K562 (cell line): ENCODE results near the gene ABAT. TPM values are rescaled to one million over a fixed set of nuclear protein-coding genes. Genes with fewer than 3 reads are reported as not detected.

Experiments used
- ATF3 ChIP-seq, 2 experiments: fragments of 450-650 bp in 1 of 2; sonication (generic) in 1 of 2; formaldehyde crosslinking in 1 of 2; IDR thresholded peaks in 1 of 2; conservative IDR thresholded peaks in 1 of 2; 2 replicates each; pipeline versions ENCODE4 v1.6.1 to v1.8.1; 2016 to 2023; ENCODE audit warnings: mild to moderate bottlenecking in 2 of 2, moderate library complexity in 2 of 2, inconsistent platforms in 1 of 2, missing genetic modification reagents in 1 of 2
- BCOR ChIP-seq: fragments of 450-650 bp; IDR thresholded peaks from 2 replicates; pipeline ENCODE4 v1.6.1; 2016
- CBFA2T3 ChIP-seq: fragments of 450-650 bp; IDR thresholded peaks from 2 replicates; pipeline ENCODE4 v1.6.1; 2017
- CCAR2 ChIP-seq: fragments of 200-400 bp; formaldehyde crosslinking; IDR thresholded peaks from 2 replicates; pipeline ENCODE4 v1.6.1; 2017; ENCODE audit warnings: mild to moderate bottlenecking, low read depth, low read length
- CHD1 ChIP-seq: fragments of 200-600 bp; sonication (generic); IDR thresholded peaks from one replicate; pipeline ENCODE4 v1.6.1; 2012; ENCODE audit warnings: mild to moderate bottlenecking, moderate library complexity, low read length, inconsistent platforms
- FOSL1 ChIP-seq: fragments of 200-800 bp; sonication (Bioruptor generic); conservative IDR thresholded peaks from 2 replicates; pipeline ENCODE4 v1.6.1; 2016; ENCODE audit warnings: missing genetic modification characterization, missing compliant biosample characterization
- GTF2E2 ChIP-seq: fragments of 200-800 bp; sonication (Bioruptor generic); IDR thresholded peaks from 2 replicates; pipeline ENCODE4 v1.6.1; 2016; ENCODE audit warnings: missing genetic modification characterization, missing compliant biosample characterization
- HNRNPK ChIP-seq: fragments of 200-400 bp; formaldehyde crosslinking; IDR thresholded peaks from one replicate; pipeline ENCODE4 v1.6.1; 2018; ENCODE audit warnings: mild to moderate bottlenecking, low read depth, low read length; ENCODE audit not compliant: poor library complexity, severe bottlenecking
- JUND ChIP-seq, 2 experiments: IDR thresholded peaks; 2 replicates in 1 of 2; 3 replicates in 1 of 2; pipeline ENCODE4 v1.6.1; 2011; ENCODE audit warnings: borderline replicate concordance in 2 of 2, low read depth in 2 of 2, low read length in 2 of 2, improper control_type of control experiment in 1 of 2, missing biosample characterization in 1 of 2, missing genetic modification characterization in 1 of 2, missing genetic modification reagents in 1 of 2
- MCM2 ChIP-seq: fragments of 450-650 bp; IDR thresholded peaks from 2 replicates; pipeline ENCODE4 v1.6.1; 2017; ENCODE audit warnings: low read depth, mild to moderate bottlenecking
- NBN ChIP-seq: fragments of 450-650 bp; IDR thresholded peaks from 2 replicates; pipeline ENCODE4 v1.6.1; 2016; ENCODE audit warnings: low read depth, mild to moderate bottlenecking
- NEUROD1 ChIP-seq: fragments of 150-350 bp; IDR thresholded peaks from 2 replicates; pipeline ENCODE4 v1.6.1; 2014; ENCODE audit warnings: borderline replicate concordance, low read length, low read depth; ENCODE audit not compliant: partially characterized antibody
- NFE2 ChIP-seq: IDR thresholded peaks from 2 replicates; pipeline ENCODE4 v1.6.1; 2014; ENCODE audit warnings: antibody characterized with exemption, low read depth
- NFIX ChIP-seq: fragments of 250-450 bp; sonication (Bioruptor Pico); IDR thresholded peaks from 2 replicates; pipeline ENCODE4 v1.4.0; 2020; ENCODE audit warnings: low read depth, mild to moderate bottlenecking, moderate library complexity
- NFYB ChIP-seq: IDR thresholded peaks from 2 replicates; pipeline ENCODE4 v1.6.1; 2011; ENCODE audit warnings: mild to moderate bottlenecking, moderate library complexity; ENCODE audit not compliant: insufficient read length; ENCODE audit errors: extremely low read depth
- NR2C1 ChIP-seq, 2 experiments: fragments of 450-650 bp; IDR thresholded peaks; 2 replicates each; pipeline ENCODE4 v1.6.1; 2017; ENCODE audit warnings: mild to moderate bottlenecking in 2 of 2, antibody characterized with exemption in 1 of 2, inconsistent platforms in 1 of 2, missing compliant biosample characterization in 1 of 2, missing genetic modification characterization in 1 of 2
- OTX1 ChIP-seq: fragments of 450-650 bp; formaldehyde crosslinking; IDR thresholded peaks from 2 replicates; pipeline ENCODE4 v1.4.0; 2022; ENCODE audit warnings: mild to moderate bottlenecking
- PML ChIP-seq: IDR thresholded peaks from 2 replicates; pipeline ENCODE4 v1.6.1; 2012; ENCODE audit warnings: low read length, inconsistent platforms
- RBM25 ChIP-seq: fragments of 200-400 bp; formaldehyde crosslinking; IDR thresholded peaks from 2 replicates; pipeline ENCODE4 v1.6.1; 2018; ENCODE audit warnings: low read length, low read depth, moderate library complexity; ENCODE audit not compliant: severe bottlenecking
- RCOR1 ChIP-seq, 2 experiments: IDR thresholded peaks; 2 replicates each; pipeline ENCODE4 v1.6.1; 2012; ENCODE audit warnings: low read depth in 2 of 2, low read length in 2 of 2, borderline replicate concordance in 1 of 2, improper control_type of control experiment in 1 of 2
- RFX7 ChIP-seq: fragments of 250-450 bp; sonication (Bioruptor Pico); IDR thresholded peaks from 2 replicates; pipeline ENCODE4 v1.5.1; 2021; ENCODE audit warnings: mild to moderate bottlenecking
- SIRT6 ChIP-seq: IDR thresholded peaks from one replicate; pipeline ENCODE4 v1.6.1; 2012; ENCODE audit warnings: low read depth, mild to moderate bottlenecking, control low read depth, inconsistent platforms, low read length, moderate library complexity
- SMAD4 ChIP-seq: fragments of 250-450 bp; sonication (Bioruptor Pico); conservative IDR thresholded peaks from 2 replicates; pipeline ENCODE4 v1.8.0; 2021; ENCODE audit warnings: inconsistent platforms, mild to moderate bottlenecking, moderate library complexity
- SMC3 ChIP-seq: conservative IDR thresholded peaks from 2 replicates; pipeline ENCODE4 v1.6.1; 2011; ENCODE audit warnings: low read depth, low read length, improper control_type of control experiment; ENCODE audit not compliant: insufficient read depth
- TRIM28 ChIP-seq: fragments of 450-650 bp; IDR thresholded peaks from 2 replicates; pipeline ENCODE4 v1.6.1; 2017
- XRCC4 ChIP-seq: IDR thresholded peaks from one replicate; pipeline ENCODE4 v1.6.1; 2011; ENCODE audit not compliant: insufficient read depth, insufficient read length; ENCODE audit errors: extremely low read depth
- ZFP36 ChIP-seq: fragments of 150-350 bp; IDR thresholded peaks from 2 replicates; pipeline ENCODE4 v1.6.1; 2018; ENCODE audit warnings: low read length, low read depth; ENCODE audit not compliant: partially characterized antibody
- polyA plus RNA-seq, 8 experiments: library from polyadenylated mRNA; depleted of rRNA in 4 of 8; stranded (reverse) in 5 of 8; unstranded in 3 of 8; fragments of >200 nt; fragmentation: Nextera tagmentation in 2 of 8; fragmentation: Illumina TruSeq in 1 of 8; extraction: Ambion mirVana in 2 of 8; extraction: Trizol in 1 of 8; gene quantifications; 2 replicates each; pipeline versions ENCODE4 v1.2.1 to v1.2.3, GENCODE V29; 2011 to 2014; ENCODE audit warnings: inconsistent platforms in 1 of 8, missing spikeins in 1 of 8
- total RNA-seq, 7 experiments: library from RNA; depleted of rRNA in 6 of 7; stranded (reverse); fragments of >200 nt in 6 of 7; fragmentation: Illumina TruSeq in 2 of 7; extraction: Trizol in 2 of 7; gene quantifications; 2 replicates each; pipeline versions ENCODE4 v1.2.1 to v1.2.3, GENCODE V29; 2011 to 2021; ENCODE audit warnings: low replicate concordance in 1 of 7
- TF ChIP-seq, protein P1 (sequence below): sonication (generic); IDR thresholded peaks from 2 replicates; pipeline ENCODE4 v1.6.1; 2016

ABAT gene
- total and polyA plus RNA-seq, 9 of the 15 experiments (the other 6 are each of a cell fraction or from before 2014, with no cell fraction given) = 0.01 to 0.49 (median 0.10) TPM

DNA sequence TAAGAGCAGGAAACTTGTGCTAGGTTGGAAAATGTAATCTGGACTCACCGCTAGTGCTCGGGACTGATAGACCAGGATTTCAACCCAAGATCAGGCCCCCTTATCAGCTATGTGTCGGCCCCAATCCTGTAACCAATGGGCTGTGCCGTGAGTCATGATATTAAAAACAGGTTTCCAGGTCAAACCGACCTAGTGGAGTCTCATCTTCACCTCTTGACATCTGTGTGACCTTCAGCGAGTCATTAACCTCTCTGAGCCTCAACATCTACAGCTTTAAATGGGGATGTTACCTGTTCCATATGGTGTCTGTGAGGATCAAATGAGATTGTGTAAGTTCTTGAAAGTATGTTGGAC lies 123.7 kb downstream of the ABAT start (continued):
- TF ChIP-seq RCOR1 (IDR thresholded peaks at IDR 0.05; ENCODE audit: borderline replicate concordance in 1 of 2, low read depth in 2 of 2, low read length in 2 of 2) (peak in 1 of 2 experiments; percentile 75; a peak in 2 of 4 replicates), SMAD4 (CRISPR knock-in tag) (no peak), NFYB (peak; percentile 8), BCOR (peak; percentile 63; the same call in 1 of the 2 replicates), NBN (peak; percentile 15; the same call in 1 of the 2 replicates), HNRNPK (no peak), MCM2 (no peak), JUND (IDR thresholded peaks at IDR 0.05; ENCODE audit: borderline replicate concordance, low read depth, low read length) (0 out of 2 replicates have a peak, but pooled peaks have one; percentile 8), JUND (tag; IDR thresholded peaks at IDR 0.05; ENCODE audit: borderline replicate concordance, low read depth, low read length) (no peak), RBM25 (peak; percentile 92), NFIX (CRISPR knock-in tag) (no peak), ZFP36 (peak; percentile 87), OTX1 (CRISPR knock-in tag) (no peak), NEUROD1 (peak; percentile 51), XRCC4 (no peak), FOSL1 (tag) (peak; percentile 53), NFE2 (0 out of 2 replicates have a peak, but pooled peaks have one; percentile 6), CHD1 (peak; percentile 35), NR2C1 (IDR thresholded peaks at IDR 0.05) (no peak; the same call in 1 of the 2 replicates), NR2C1 (tag; IDR thresholded peaks at IDR 0.05) (peak; percentile 53), TRIM28 (no peak), GTF2E2 (tag) (no peak), SMC3 (no peak), SIRT6 (no peak), CBFA2T3 (peak; percentile 72), PML (0 out of 2 replicates have a peak, but pooled peaks have one; percentile 23), RFX7 (CRISPR knock-in tag) (no peak), CCAR2 (no peak), ATF3 (IDR thresholded peaks at IDR 0.05) (peak; percentile 34), ATF3 (CRISPR knock-in tag; conservative IDR thresholded peaks at IDR 0.05) (no peak)
- TF ChIP-seq, protein P1, sequence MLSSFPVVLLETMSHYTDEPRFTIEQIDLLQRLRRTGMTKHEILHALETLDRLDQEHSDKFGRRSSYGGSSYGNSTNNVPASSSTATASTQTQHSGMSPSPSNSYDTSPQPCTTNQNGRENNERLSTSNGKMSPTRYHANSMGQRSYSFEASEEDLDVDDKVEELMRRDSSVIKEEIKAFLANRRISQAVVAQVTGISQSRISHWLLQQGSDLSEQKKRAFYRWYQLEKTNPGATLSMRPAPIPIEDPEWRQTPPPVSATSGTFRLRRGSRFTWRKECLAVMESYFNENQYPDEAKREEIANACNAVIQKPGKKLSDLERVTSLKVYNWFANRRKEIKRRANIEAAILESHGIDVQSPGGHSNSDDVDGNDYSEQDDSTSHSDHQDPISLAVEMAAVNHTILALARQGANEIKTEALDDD = no peak
